Neural progenitor cell (in vitro differentiated cells): ENCODE data around the gene CYTH3. TPM values are rescaled to one million over a fixed set of nuclear protein-coding genes. Genes with fewer than 3 reads are reported as not detected.

Experiments
- DNase-seq: peaks from one replicate; pipeline ENCODE4 v3.0.0-alpha.2; 2016; ENCODE audit warnings: low spot score
- H2AFZ ChIP-seq: fragments of 200-600 bp; sonication (generic); replicated peaks from 2 replicates; pipeline ENCODE4 v1.6.1; 2016; ENCODE audit warnings: antibody characterized with exemption
- H3F3A ChIP-seq: fragments of 200-600 bp; sonication (generic); 2 replicates; pipeline ENCODE4 v1.6.1; 2016; ENCODE audit warnings: antibody characterized with exemption, low read depth
- H3K27ac ChIP-seq: fragments of 200-600 bp; sonication (generic); 2 replicates; pipeline ENCODE4 v1.5.1; 2016; ENCODE audit warnings: mild to moderate bottlenecking
- H3K27me3 ChIP-seq: fragments of 200-600 bp; sonication (generic); 2 replicates; pipeline ENCODE4 v1.6.1; 2016; ENCODE audit warnings: mild to moderate bottlenecking, moderate library complexity
- H3K36me3 ChIP-seq: fragments of 200-600 bp; sonication (generic); 2 replicates; pipeline ENCODE4 v1.5.1; 2016
- H3K4me1 ChIP-seq: fragments of 200-600 bp; sonication (generic); 2 replicates; pipeline ENCODE4 v1.6.1; 2016; ENCODE audit warnings: mixed run types
- H3K4me2 ChIP-seq: fragments of 200-600 bp; sonication (generic); 2 replicates; pipeline ENCODE4 v1.6.1; 2016
- H3K4me3 ChIP-seq: fragments of 200-600 bp; sonication (generic); 2 replicates; pipeline ENCODE4 v1.5.1; 2016
- H3K79me2 ChIP-seq: fragments of 200-600 bp; sonication (generic); 2 replicates; pipeline ENCODE4 v1.6.1; 2016; ENCODE audit warnings: low read depth
- H3K9ac ChIP-seq: fragments of 200-600 bp; sonication (generic); 2 replicates; pipeline ENCODE4 v1.6.1; 2016
- H3K9me3 ChIP-seq: fragments of 200-600 bp; sonication (generic); 2 replicates; pipeline ENCODE4 v1.5.1; 2016; ENCODE audit warnings: low read depth
- H4K20me1 ChIP-seq: fragments of 200-600 bp; sonication (generic); 2 replicates; pipeline ENCODE4 v1.6.1; 2016; ENCODE audit warnings: low read depth
- H3K27ac Mint-ChIP-seq: 3 replicates; pipeline ENCODE4 v1.8.0; 2021; ENCODE audit warnings: mixed read lengths
- H3K27me3 Mint-ChIP-seq: 2 replicates; pipeline ENCODE4 v1.8.0; 2022; ENCODE audit warnings: low read depth, mild to moderate bottlenecking, inconsistent platforms, moderate library complexity, mixed read lengths; ENCODE audit not compliant: insufficient read depth
- H3K36me3 Mint-ChIP-seq: 3 replicates; pipeline ENCODE4 v1.8.0; 2021; ENCODE audit warnings: mixed read lengths
- H3K4me1 Mint-ChIP-seq: 3 replicates; pipeline ENCODE4 v1.8.0; 2021; ENCODE audit warnings: mixed read lengths
- H3K4me3 Mint-ChIP-seq: 3 replicates; pipeline ENCODE4 v1.8.0; 2021; ENCODE audit warnings: mild to moderate bottlenecking, moderate library complexity, mixed read lengths
- H3K9me3 Mint-ChIP-seq: 3 replicates; pipeline ENCODE4 v1.8.0; 2020; ENCODE audit warnings: mixed read lengths
- CTCF ChIP-seq: fragments of 200-600 bp; sonication (generic); IDR thresholded peaks from 2 replicates; pipeline ENCODE4 v1.5.1; 2017; ENCODE audit warnings: antibody characterized with exemption, mild to moderate bottlenecking
- EZH2 ChIP-seq: fragments of 200-600 bp; sonication (generic); IDR thresholded peaks from 2 replicates; pipeline ENCODE4 v1.6.1; 2017; ENCODE audit warnings: antibody characterized with exemption, mild to moderate bottlenecking, moderate library complexity
- EZH2phosphoT487 ChIP-seq: fragments of 200-600 bp; sonication (generic); IDR thresholded peaks from 2 replicates; pipeline ENCODE4 v1.6.1; 2017; ENCODE audit warnings: antibody characterized with exemption
- total RNA-seq: library from RNA; depleted of rRNA; stranded (reverse); fragments of >200 nt; gene quantifications from 2 replicates; pipeline ENCODE4 v1.2.3, GENCODE V29; 2015; ENCODE audit warnings: low replicate concordance

CYTH3 gene
- total RNA-seq, 1 donor from 2014 or later, result 10.9 TPM

GRCh38 chr7:6291531-6291930, 19.1 kb upstream of the CYTH3 start:
- no peaks in the 10 kb centered on the region for H3K9me3 ChIP-seq
- DNase-seq, result no peak
- Mint-ChIP-seq H3K9me3 (no peaks in the 10 kb centered on the region), H3K4me3 (no peak overlapping the region), H3K27ac (peak overlapping the region; percentile 87), H3K36me3 (no peaks in the 10 kb centered on the region), H3K27me3 (peaks cover 2% of the 10 kb centered on the region), H3K4me1 (no peaks in the 10 kb centered on the region)
- H4K20me1 ChIP-seq, result no peaks in the 10 kb centered on the region
- no peaks in the 10 kb centered on the region for H3K79me2 ChIP-seq
- no peak overlapping the region for H3K4me2 ChIP-seq
- TF ChIP-seq CTCF (no peak), EZH2phosphoT487 (no peak), EZH2 (no peak)
- H3K36me3 ChIP-seq, result no peaks in the 10 kb centered on the region
- H3F3A ChIP-seq, result no peaks in the 10 kb centered on the region
- H3K4me3 ChIP-seq, result no peak overlapping the region
- no peak overlapping the region for H2AFZ ChIP-seq
- no peak overlapping the region for H3K27ac ChIP-seq
- H3K4me1 ChIP-seq, result no peaks in the 10 kb centered on the region
- H3K27me3 ChIP-seq, result no peaks in the 10 kb centered on the region
- no peak overlapping the region for H3K9ac ChIP-seq

- H4K20me1 ChIP-seq, result no peaks in the 10 kb centered on the region
- H3K36me3 ChIP-seq, result no peaks in the 10 kb centered on the region
- no peak overlapping the region for H3K4me3 Mint-ChIP-seq
- H3F3A ChIP-seq, result no peaks in the 10 kb centered on the region
- TF ChIP-seq EZH2phosphoT487, result no peak
- TF ChIP-seq EZH2, result no peak
- TF ChIP-seq CTCF, result no peak
- H3K27ac Mint-ChIP-seq, result no peak overlapping the region
- H3K79me2 ChIP-seq, result no peaks in the 10 kb centered on the region
- H3K4me1 ChIP-seq, result no peaks in the 10 kb centered on the region
- no peaks in the 10 kb centered on the region for H3K36me3 Mint-ChIP-seq
- DNase-seq, result no peak
- H3K27me3 ChIP-seq, result no peaks in the 10 kb centered on the region
- H3K9ac ChIP-seq, result no peak overlapping the region
- peaks cover 2% of the 10 kb centered on the region for H3K9me3 Mint-ChIP-seq
- no peak overlapping the region for H3K27ac ChIP-seq
- H3K27me3 Mint-ChIP-seq, result peaks cover 2% of the 10 kb centered on the region
- no peaks in the 10 kb centered on the region for H3K4me1 Mint-ChIP-seq
- no peak overlapping the region for H3K4me3 ChIP-seq
- H3K4me2 ChIP-seq, result no peak overlapping the region
- no peaks in the 10 kb centered on the region for H3K9me3 ChIP-seq
- H2AFZ ChIP-seq, result no peak overlapping the region
These were observed 17.9 kb upstream of the CYTH3 start for GRCh38 chr7:6290319-6290741.

DNA sequence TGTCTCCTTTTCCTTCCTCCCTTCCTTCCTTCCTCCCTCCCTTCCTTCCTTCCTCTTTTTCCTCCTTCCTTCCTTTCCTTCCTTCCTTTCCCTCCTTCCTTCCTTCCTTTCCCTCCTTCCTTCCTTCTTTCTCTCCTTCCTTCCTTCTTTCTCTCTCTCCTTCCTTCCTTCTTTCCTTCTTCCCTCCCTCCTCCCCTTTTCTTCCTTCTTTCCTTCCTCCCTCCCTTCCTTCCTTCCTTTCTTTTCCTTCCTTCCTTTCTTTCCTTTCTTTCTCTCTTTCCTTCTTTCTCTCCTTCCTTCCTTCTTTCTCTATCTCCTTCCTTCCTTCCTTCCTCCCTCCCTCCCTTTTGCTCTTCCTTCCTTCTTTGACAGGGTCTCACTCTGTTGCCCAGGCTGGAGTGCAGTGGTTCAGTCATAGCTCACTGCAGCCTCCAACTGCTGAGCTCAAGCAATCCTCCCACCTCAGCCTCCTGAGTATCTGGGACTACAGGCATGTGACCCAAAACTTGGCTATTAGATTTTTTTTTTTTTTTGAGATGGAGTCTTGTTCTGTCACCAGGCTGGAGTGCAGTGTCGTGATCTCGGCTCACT, 15.9 kb upstream of the CYTH3 start:
- no peak overlapping the region for H3K4me3 Mint-ChIP-seq
- H3K4me1 ChIP-seq, result no peaks in the 10 kb centered on the region
- H3K27me3 ChIP-seq, result no peaks in the 10 kb centered on the region
- H3K27ac Mint-ChIP-seq, result no peak overlapping the region
- H4K20me1 ChIP-seq, result no peaks in the 10 kb centered on the region
- no peak overlapping the region for H3K27ac ChIP-seq
- TF ChIP-seq EZH2phosphoT487 (no peak), EZH2 (no peak), CTCF (no peak)
- DNase-seq, result no peak
- no peak overlapping the region for H3K4me3 ChIP-seq
- peaks cover 4% of the 10 kb centered on the region for H3K9me3 Mint-ChIP-seq
- no peaks in the 10 kb centered on the region for H3K79me2 ChIP-seq
- no peaks in the 10 kb centered on the region for H3K9me3 ChIP-seq
- no peak overlapping the region for H3K9ac ChIP-seq
- H3K27me3 Mint-ChIP-seq, result peaks cover 2% of the 10 kb centered on the region
- no peak overlapping the region for H3K4me2 ChIP-seq
- H3K4me1 Mint-ChIP-seq, result no peaks in the 10 kb centered on the region
- no peaks in the 10 kb centered on the region for H3F3A ChIP-seq
- H3K36me3 ChIP-seq, result no peaks in the 10 kb centered on the region
- H3K36me3 Mint-ChIP-seq, result no peaks in the 10 kb centered on the region
- H2AFZ ChIP-seq, result no peak overlapping the region
